ENCODE data around the gene ABCF3.

DNA sequence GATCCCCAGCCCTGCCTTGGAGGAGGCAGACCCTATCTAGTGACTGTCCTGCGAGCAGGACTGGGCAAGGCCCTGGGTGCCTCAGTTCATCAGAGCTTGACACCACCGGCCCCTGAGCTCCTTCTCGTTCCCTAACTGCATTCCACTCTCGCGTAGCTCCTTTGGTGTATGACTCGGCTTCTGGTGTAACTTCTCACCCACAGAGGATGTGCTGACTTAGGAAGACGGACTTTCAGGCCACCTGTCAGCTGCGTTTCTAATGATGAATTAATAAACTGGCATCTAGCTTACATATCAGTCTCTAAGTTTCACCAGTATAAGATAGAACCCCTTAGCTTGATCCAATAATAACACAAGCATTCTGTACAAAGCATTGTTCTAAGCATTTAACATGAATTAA lies 17.5 kb downstream of the ABCF3 start:
- TF ChIP-seq, protein P1, sequence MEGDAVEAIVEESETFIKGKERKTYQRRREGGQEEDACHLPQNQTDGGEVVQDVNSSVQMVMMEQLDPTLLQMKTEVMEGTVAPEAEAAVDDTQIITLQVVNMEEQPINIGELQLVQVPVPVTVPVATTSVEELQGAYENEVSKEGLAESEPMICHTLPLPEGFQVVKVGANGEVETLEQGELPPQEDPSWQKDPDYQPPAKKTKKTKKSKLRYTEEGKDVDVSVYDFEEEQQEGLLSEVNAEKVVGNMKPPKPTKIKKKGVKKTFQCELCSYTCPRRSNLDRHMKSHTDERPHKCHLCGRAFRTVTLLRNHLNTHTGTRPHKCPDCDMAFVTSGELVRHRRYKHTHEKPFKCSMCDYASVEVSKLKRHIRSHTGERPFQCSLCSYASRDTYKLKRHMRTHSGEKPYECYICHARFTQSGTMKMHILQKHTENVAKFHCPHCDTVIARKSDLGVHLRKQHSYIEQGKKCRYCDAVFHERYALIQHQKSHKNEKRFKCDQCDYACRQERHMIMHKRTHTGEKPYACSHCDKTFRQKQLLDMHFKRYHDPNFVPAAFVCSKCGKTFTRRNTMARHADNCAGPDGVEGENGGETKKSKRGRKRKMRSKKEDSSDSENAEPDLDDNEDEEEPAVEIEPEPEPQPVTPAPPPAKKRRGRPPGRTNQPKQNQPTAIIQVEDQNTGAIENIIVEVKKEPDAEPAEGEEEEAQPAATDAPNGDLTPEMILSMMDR (IDR thresholded peaks at IDR 0.05; ENCODE audit: insufficient read depth, low read length, poor library complexity, severe bottlenecking) = no peak
- no peak for TF ChIP-seq EZH2phosphoT487 (conservative IDR thresholded peaks at IDR 0.05; ENCODE audit: low read length)
